PC-3 (cell line): Measurements from ENCODE around the gene SVIL.
"Not testable (repeated sequence)": the region's sequence is repeated elsewhere in the genome, so short reads cannot be mapped to it uniquely, and the experiment has no call there.

Experiments
- EZH2 ChIP-seq: fragments of 300-600 bp; sonication (generic); IDR thresholded peaks from one replicate; pipeline ENCODE4 v1.6.1; 2017; ENCODE audit warnings: antibody characterized with exemption, mild to moderate bottlenecking, low read length; ENCODE audit not compliant: unreplicated experiment
- EZH2phosphoT487 ChIP-seq: fragments of 300-600 bp; sonication (generic); IDR thresholded peaks from 2 replicates; pipeline ENCODE4 v1.6.1; 2018; ENCODE audit warnings: mild to moderate bottlenecking, antibody characterized with exemption, low read length, borderline replicate concordance
- TF ChIP-seq, protein P1 (sequence below): fragments of 300-600 bp; sonication (generic); conservative IDR thresholded peaks from 2 replicates; pipeline ENCODE4 v1.5.1; 2017; ENCODE audit warnings: antibody characterized with exemption, low read depth, mild to moderate bottlenecking, low read length

GRCh38 chr10:29624357-29624756 is 10.4 kb downstream of the SVIL start:
- TF ChIP-seq, protein P1, sequence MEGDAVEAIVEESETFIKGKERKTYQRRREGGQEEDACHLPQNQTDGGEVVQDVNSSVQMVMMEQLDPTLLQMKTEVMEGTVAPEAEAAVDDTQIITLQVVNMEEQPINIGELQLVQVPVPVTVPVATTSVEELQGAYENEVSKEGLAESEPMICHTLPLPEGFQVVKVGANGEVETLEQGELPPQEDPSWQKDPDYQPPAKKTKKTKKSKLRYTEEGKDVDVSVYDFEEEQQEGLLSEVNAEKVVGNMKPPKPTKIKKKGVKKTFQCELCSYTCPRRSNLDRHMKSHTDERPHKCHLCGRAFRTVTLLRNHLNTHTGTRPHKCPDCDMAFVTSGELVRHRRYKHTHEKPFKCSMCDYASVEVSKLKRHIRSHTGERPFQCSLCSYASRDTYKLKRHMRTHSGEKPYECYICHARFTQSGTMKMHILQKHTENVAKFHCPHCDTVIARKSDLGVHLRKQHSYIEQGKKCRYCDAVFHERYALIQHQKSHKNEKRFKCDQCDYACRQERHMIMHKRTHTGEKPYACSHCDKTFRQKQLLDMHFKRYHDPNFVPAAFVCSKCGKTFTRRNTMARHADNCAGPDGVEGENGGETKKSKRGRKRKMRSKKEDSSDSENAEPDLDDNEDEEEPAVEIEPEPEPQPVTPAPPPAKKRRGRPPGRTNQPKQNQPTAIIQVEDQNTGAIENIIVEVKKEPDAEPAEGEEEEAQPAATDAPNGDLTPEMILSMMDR, result not testable (repeated sequence)
- TF ChIP-seq EZH2phosphoT487, EZH2: not testable (repeated sequence)
